ENCODE data around the gene IFNL1. TPM values are rescaled to one million over a fixed set of nuclear protein-coding genes. Genes with fewer than 3 reads are reported as not detected.

Gene IFNL1
- under 1 TPM in 1 of 2 donors, not detected in 1; 0.42 TPM for total RNA-seq

- Mint-ChIP-seq H3K4me3 (no peak within 1 kb of the TSS), H3K36me3 (ENCODE audit: low read depth) (no peaks in the 10 kb centered on the region), H3K9me3 (no peaks in the 10 kb centered on the region), H3K4me1 (peaks cover 8% of the 10 kb centered on the region), H3K27me3 (no peaks in the 10 kb centered on the region), H3K27ac (no peak within 1 kb of the TSS)
- no peak for ATAC-seq (replicated peaks)
Measured at GRCh38 chr19:39296055-39296645, at the start of gene IFNL1. Gene IFNL1, plus strand, starts transcription at chr19:39296407. Its CDS starts 15 bp downstream, at chr19:39296422.

GRCh38 chr19:39246951-39247669 lies 49.1 kb upstream of the IFNL1 start:
- no peaks in the 10 kb centered on the region for H3K36me3 Mint-ChIP-seq (ENCODE audit: low read depth)

GRCh38 chr19:39247701-39248664 lies 48.2 kb upstream of the IFNL1 start:
- ATAC-seq (replicated peaks) = peak; percentile 65
- Mint-ChIP-seq H3K36me3 (ENCODE audit: low read depth) (no peaks in the 10 kb centered on the region), H3K4me3 (peak overlapping the region; percentile 51), H3K27me3 (no peaks in the 10 kb centered on the region), H3K27ac (no peak overlapping the region), H3K9me3 (no peaks in the 10 kb centered on the region), H3K4me1 (no peaks in the 10 kb centered on the region)

More at GRCh38 chr19:39246951-39247669, 49.1 kb upstream of the IFNL1 start:
- Mint-ChIP-seq H3K4me1 (no peaks in the 10 kb centered on the region), H3K9me3 (no peaks in the 10 kb centered on the region), H3K4me3 (peak overlapping the region; percentile 51), H3K27ac (no peak overlapping the region), H3K27me3 (no peaks in the 10 kb centered on the region)
- peak; percentile 75 for ATAC-seq (replicated peaks)

- H3K9me3 Mint-ChIP-seq = no peaks in the 10 kb centered on the region
- no peaks in the 10 kb centered on the region for H3K36me3 Mint-ChIP-seq (ENCODE audit: low read depth)
- H3K27me3 Mint-ChIP-seq = no peaks in the 10 kb centered on the region
- H3K4me1 Mint-ChIP-seq = no peaks in the 10 kb centered on the region
- H3K27ac Mint-ChIP-seq = no peak within 1 kb of the TSS
- ATAC-seq (replicated peaks) = no peak
- H3K4me3 Mint-ChIP-seq = no peak within 1 kb of the TSS
Measured at GRCh38 chr19:39248806-39249205, 47.4 kb upstream of the IFNL1 start, which contains the start of gene IFNL4. Gene IFNL4, minus strand, starts transcription at chr19:39248856.

- no peak overlapping the region for H3K27ac Mint-ChIP-seq
- no peaks in the 10 kb centered on the region for H3K27me3 Mint-ChIP-seq
- no peak for ATAC-seq (replicated peaks)
- no peak overlapping the region for H3K4me3 Mint-ChIP-seq
- no peaks in the 10 kb centered on the region for H3K4me1 Mint-ChIP-seq
- no peaks in the 10 kb centered on the region for H3K36me3 Mint-ChIP-seq (ENCODE audit: low read depth)
- H3K9me3 Mint-ChIP-seq = no peaks in the 10 kb centered on the region
Measured at GRCh38 chr19:39251081-39251480, 45.1 kb upstream of the IFNL1 start.

GRCh38 chr19:39251846-39252245 lies 44.4 kb upstream of the IFNL1 start:
- no peaks in the 10 kb centered on the region for H3K4me1 Mint-ChIP-seq

GRCh38 chr19:39252458-39252857 lies 43.7 kb upstream of the IFNL1 start:
- Mint-ChIP-seq H3K36me3 (ENCODE audit: low read depth) (no peaks in the 10 kb centered on the region), H3K4me3 (no peak overlapping the region), H3K27me3 (peaks cover 5% of the 10 kb centered on the region), H3K4me1 (no peaks in the 10 kb centered on the region), H3K27ac (no peak overlapping the region), H3K9me3 (no peaks in the 10 kb centered on the region)
- ATAC-seq (replicated peaks) = no peak

More at GRCh38 chr19:39251846-39252245, 44.4 kb upstream of the IFNL1 start:
- Mint-ChIP-seq H3K9me3 (no peaks in the 10 kb centered on the region), H3K36me3 (ENCODE audit: low read depth) (no peaks in the 10 kb centered on the region), H3K27me3 (peaks cover 4% of the 10 kb centered on the region), H3K4me3 (no peak overlapping the region), H3K27ac (no peak overlapping the region)
- no peak for ATAC-seq (replicated peaks)

- H3K4me3 Mint-ChIP-seq = no peak overlapping the region
- peaks cover 6% of the 10 kb centered on the region for H3K4me1 Mint-ChIP-seq
Measured at GRCh38 chr19:39253374-39254149, 42.6 kb upstream of the IFNL1 start.

GRCh38 chr19:39254531-39255345 lies 41.5 kb upstream of the IFNL1 start:
- H3K4me1 Mint-ChIP-seq = peaks cover 6% of the 10 kb centered on the region
- H3K27me3 Mint-ChIP-seq = peaks cover 5% of the 10 kb centered on the region
- H3K36me3 Mint-ChIP-seq (ENCODE audit: low read depth) = no peaks in the 10 kb centered on the region
- ATAC-seq (replicated peaks) = no peak
- no peak overlapping the region for H3K27ac Mint-ChIP-seq
- H3K4me3 Mint-ChIP-seq = no peak overlapping the region
- H3K9me3 Mint-ChIP-seq = no peaks in the 10 kb centered on the region

More at GRCh38 chr19:39253374-39254149, 42.6 kb upstream of the IFNL1 start:
- ATAC-seq (replicated peaks) = no peak
- Mint-ChIP-seq H3K27ac (no peak overlapping the region), H3K36me3 (ENCODE audit: low read depth) (no peaks in the 10 kb centered on the region), H3K9me3 (no peaks in the 10 kb centered on the region), H3K27me3 (peaks cover 5% of the 10 kb centered on the region)

GRCh38 chr19:39257227-39257626 lies 39.0 kb upstream of the IFNL1 start:
- peaks cover 12% of the 10 kb centered on the region for H3K27me3 Mint-ChIP-seq
- H3K27ac Mint-ChIP-seq = no peak overlapping the region
- H3K36me3 Mint-ChIP-seq (ENCODE audit: low read depth) = no peaks in the 10 kb centered on the region
- no peak for ATAC-seq (replicated peaks)
- peaks cover 6% of the 10 kb centered on the region for H3K4me1 Mint-ChIP-seq
- H3K9me3 Mint-ChIP-seq = no peaks in the 10 kb centered on the region
- no peak overlapping the region for H3K4me3 Mint-ChIP-seq

GRCh38 chr19:39261704-39262103 lies 34.5 kb upstream of the IFNL1 start:
- Mint-ChIP-seq H3K27ac (no peak overlapping the region), H3K9me3 (no peaks in the 10 kb centered on the region), H3K27me3 (peaks cover 29% of the 10 kb centered on the region), H3K4me1 (peaks cover 11% of the 10 kb centered on the region), H3K36me3 (ENCODE audit: low read depth) (no peaks in the 10 kb centered on the region), H3K4me3 (no peak overlapping the region)
- no peak for ATAC-seq (replicated peaks)

- H3K4me3 Mint-ChIP-seq = no peak overlapping the region
- no peak overlapping the region for H3K27ac Mint-ChIP-seq
- peaks cover 11% of the 10 kb centered on the region for H3K4me1 Mint-ChIP-seq
- H3K27me3 Mint-ChIP-seq = peaks cover 26% of the 10 kb centered on the region
- no peaks in the 10 kb centered on the region for H3K36me3 Mint-ChIP-seq (ENCODE audit: low read depth)
- no peak for ATAC-seq (replicated peaks)
- H3K9me3 Mint-ChIP-seq = no peaks in the 10 kb centered on the region
Measured at GRCh38 chr19:39262496-39262895, 33.7 kb upstream of the IFNL1 start.

- Mint-ChIP-seq H3K4me3 (peak overlapping the region; percentile 2), H3K27ac (no peak overlapping the region), H3K36me3 (ENCODE audit: low read depth) (no peaks in the 10 kb centered on the region), H3K9me3 (no peaks in the 10 kb centered on the region), H3K27me3 (peaks cover 26% of the 10 kb centered on the region), H3K4me1 (peaks cover 5% of the 10 kb centered on the region)
- no peak for ATAC-seq (replicated peaks)
Measured at GRCh38 chr19:39263912-39264305, 32.3 kb upstream of the IFNL1 start.
